Middle frontal gyrus (tissue), 1 donor: ENCODE measurements around the gene MAGOHB.
"Not testable (repeated sequence)": the region's sequence is repeated elsewhere in the genome, so short reads cannot be mapped to it uniquely, and the experiment has no call there.

Experiments used
- DNase-seq: peaks from one replicate; pipeline ENCODE4 v3.0.0-alpha.2; 2015; ENCODE audit warnings: low spot score; ENCODE audit errors: extremely low spot score

Gene MAGOHB

DNA sequence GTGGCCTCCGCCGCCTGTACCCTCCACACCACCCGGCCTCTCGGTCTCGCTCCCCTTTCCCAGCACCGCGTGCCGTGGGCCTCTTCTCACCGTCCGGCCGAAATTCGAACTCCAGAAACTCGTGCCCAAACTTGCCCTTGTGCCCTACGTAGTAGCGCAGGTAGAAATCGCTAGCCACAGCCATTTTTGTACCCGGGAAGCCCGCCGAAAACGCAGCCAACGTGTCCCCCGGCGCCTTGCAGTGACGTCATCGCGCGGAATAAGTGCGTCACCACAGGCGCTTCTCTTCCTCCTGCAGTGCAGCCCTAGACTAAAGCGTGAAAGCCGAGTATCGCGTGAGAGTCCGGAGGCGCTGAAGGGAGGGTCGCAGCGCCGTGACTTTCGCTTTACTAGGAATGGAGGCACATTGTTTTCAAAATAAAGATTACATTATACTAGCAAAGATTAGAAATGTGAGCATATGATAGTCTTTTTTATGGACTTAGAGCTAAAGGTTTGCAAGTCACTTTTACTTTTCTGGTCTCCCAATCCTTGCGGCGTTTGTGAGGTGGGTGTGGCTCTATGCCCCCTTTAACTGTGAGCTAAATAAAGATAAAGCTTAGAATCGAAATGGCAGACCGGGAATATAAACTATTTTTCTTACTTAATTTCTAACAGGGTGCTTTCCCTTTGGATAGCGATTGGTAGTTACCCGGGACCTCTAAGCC lies at the start of gene MAGOHB:
MAGOHB (minus strand) TSS at position 261 of the 707 bp plus-strand sequence; CDS start at position 184, 77 bp downstream.
- peak; percentile 84 for DNase-seq

DNA sequence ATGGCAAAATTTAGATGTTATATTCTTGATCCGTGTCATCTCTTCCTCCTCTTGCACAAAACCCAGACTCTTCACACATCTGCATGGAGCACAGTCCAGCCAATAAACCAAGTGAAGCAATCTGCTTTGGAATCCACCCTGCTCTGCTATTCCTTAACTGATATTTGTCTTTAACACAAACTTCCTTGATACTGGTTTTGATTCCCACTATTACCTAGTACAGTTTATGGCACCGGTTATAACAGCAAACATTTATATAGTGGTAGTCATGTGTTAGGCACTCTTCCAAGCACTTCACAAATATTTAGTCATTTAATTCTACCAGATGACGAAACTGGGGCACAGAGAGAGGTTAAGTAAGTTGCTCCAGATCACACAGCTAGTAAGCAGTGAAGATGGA lies 47.9 kb upstream of the MAGOHB start:
- DNase-seq, result no peak

DNA sequence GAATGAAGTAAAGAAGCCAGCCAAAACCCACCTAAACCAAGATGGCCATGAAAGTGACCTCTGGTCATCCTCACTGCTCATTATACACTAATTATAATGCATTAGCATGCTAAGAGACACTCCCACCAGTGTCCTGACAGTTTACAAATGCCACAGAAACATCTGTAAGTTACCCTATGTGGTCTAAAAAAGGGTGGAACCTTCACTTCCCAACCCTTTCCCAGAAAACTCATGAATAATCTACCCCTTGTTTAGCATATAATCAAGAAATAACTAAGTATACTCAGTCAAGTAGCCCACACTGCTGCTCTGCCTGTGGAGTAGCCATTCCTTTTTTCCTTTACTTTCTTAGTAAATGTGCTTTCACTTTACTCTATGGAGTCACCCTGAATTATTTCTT lies 40.6 kb upstream of the MAGOHB start:
- DNase-seq, result no peak

DNA sequence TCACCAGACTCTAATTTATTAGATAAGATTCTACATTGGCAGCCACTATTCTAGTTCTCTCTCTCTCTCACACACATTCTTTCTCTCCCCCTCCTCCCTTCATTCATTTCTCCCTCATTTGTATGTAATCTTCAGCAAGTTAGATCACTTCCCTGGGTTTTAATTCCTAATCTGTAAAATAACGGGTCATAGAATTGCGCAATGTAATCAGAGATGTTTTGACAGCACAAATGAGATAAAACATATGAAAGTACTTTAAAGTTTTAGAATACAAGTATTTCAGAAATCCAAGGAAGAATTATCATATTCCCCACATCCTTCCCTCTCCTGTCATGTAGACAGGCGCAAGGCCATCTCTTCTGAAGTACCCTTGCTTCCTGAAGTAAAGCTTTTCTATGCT lies 38.8 kb upstream of the MAGOHB start:
- DNase-seq, result no peak

DNA sequence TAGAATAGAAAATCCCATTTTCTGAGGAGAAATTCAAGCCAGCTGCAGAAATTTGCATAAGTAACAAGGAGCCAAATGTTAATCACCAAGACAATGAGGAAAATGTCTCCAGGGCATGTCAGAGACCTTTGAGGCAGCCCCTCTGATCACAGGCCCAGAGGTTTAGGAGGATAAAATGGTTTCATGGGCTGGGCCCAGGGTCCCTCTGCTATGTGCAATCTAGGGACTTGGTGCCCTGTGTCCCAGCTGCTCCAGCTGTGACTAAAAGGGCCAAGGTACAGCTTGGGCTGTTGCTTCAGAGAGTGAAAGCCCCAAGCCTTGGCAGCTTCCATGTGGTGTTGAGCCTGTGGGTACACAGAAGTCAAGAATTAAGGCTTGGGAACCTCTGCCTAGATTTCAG lies 33.2 kb upstream of the MAGOHB start:
- not testable (repeated sequence) for DNase-seq

DNA sequence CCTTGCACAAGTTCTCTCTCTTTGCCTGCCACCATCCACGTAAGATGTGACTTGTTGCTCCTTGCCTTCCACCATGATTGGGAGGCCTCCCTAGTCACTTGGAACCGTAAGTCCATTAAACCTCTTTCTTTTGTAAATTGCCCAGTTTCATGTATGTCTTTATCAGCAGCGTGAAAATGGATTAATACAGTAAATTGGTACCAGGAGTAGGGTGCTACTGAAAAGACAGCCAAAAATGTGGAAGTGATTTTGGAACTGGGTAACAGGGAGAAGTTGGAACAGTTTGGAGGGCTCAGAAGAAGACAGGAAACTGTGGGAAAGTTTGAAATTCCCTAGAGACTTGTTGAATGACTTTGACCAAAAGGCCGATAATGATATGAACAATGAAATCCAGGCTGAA lies 32.5 kb upstream of the MAGOHB start:
- no peak for DNase-seq

DNA sequence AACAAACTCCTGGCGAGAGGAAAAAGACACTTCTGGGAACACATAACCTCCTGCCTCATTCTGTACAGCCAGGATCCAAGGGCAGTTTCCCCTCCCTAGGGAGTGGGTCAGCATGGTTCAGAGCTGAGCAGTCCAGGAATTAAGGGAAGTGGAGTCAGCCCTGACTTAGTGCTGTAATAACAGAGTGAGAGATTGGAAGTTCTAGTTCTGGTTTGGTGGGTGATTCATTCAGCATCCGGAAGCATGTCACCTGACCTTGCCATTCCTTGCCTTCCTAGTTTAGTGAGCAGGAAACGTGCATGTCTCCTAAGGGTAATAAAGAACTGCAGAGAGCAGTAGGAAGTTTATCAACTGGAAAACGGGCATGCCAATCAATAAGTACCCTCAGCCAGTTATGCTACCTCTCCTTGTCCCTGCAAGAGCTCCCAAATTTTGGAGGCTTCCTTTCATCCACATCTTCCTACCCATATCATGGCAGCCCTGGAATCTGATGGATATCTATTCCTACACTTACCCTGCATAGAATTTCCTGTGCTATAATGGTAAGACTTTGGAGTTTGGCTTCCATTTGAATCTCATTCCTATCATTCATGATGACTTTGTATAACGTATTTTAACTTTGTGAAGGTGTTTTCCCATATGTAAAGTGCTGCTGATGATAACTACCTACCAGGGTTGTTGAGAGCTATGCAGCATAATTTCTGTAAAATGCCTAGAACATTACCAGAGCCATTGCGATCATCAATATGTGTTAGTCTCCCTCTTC lies 28.5 kb upstream of the MAGOHB start:
- no peak for DNase-seq

DNA sequence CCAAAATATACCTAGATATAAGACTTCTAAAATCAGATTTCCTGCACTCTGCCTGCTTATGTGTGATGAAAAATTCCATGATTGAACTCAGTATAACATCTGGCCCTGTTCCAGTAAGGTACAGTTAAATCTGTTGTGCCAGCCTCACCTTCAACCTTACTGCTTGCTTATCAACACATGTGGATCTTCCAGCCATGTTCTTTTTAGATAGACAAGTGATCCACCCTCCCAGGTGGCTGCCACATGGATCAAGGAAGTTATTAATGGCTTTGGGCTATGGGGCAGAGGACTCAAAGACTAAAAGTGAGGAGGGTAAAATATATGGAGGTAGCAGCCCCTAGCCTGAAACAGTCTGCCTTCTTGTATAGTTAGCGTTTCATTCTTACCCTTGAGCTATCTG lies 25.3 kb upstream of the MAGOHB start:
- no peak for DNase-seq

DNA sequence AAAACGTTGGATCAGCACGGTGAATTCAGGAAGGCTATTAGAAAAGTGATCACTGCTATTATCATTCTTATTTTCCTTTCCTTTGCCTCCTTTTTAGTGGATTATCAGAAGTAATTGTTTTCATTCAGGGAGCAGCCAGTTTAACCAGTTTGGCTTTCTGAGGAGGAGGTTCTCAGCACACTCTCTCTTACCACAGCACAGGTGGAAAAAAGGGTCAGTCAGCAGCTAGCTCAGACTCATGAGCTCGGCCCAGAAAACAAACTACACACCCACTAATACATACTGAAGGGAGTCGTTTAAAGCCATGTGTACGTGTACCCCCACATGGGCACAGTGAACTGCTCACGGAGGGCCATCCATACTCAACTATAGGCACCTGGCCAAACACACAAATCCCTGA lies 23.2 kb upstream of the MAGOHB start:
- no peak for DNase-seq

DNA sequence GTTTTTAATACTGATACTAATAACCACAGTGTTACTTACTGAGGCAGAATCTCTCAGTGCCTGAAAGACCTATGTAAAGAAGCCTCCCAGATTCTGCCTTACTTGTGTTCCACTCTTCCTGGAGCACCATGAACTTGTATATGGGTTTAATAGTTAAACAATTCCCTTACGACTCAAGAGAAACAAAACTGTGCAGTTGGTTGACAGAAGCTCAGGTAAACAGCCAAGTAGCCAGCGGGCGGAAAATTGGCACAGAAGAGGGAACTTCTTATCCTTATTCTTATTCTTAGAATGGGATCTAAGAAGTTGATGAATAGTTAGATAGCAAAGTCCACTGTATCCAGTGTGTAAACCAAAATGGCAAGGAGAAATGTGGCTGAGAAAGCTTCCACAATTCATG lies 22.7 kb upstream of the MAGOHB start:
- DNase-seq, result no peak

DNA sequence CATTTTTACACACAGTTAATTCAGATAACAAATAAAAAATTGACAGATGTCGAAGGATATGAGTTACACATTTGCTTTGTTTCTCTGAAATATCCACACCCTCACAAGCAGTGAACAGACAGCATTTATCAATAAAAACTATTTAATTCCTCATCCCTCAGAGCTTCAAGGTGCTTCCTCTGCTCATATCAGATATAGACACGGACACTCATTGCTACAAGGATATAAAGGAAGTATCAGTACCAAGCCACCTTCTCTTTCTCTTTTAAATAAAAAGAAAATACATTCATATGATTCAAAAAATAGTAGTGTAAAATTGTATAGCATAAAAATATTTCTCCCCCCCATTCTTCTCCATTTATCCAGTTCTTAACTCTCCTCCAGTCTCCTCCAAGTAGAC lies 21.9 kb upstream of the MAGOHB start:
- DNase-seq, result no peak

DNA sequence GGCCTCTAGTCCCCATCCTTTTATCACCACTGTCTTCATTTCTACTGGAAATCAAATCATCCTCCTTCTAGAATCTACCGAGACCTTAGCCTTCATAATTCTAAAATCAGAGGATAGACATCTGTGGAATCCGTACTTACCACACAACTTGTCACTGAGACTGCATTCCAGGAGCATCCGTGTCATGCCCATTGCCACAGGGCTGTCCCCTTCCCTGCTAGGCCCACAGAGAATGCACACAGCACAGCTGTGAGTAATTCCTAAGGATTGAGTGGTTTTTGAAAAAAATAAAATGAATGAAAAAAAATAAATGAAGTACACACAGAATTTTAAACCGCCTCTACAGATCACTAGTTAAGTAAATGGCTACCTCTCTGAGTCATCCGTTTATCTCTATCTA lies 21.0 kb upstream of the MAGOHB start:
- DNase-seq, result no peak

DNA sequence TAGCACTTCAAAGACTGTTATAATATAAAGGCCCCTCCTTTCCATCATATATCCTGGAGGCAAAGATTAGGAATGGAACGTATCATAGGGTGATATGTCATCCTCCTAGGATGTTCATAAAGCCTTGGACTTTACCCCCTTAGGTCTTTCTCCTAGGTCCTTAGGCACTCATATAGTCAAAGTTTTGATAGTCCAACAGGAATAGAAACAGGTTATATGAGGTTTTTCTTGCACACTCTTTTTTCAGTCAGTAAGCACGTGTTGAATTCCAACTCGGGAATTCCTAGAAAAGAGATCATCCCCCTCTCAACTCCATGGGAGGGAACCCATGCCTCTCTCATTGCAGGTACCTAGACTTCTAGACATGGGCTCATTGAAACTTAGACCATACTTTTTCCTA lies 20.1 kb upstream of the MAGOHB start:
- DNase-seq, result no peak

DNA sequence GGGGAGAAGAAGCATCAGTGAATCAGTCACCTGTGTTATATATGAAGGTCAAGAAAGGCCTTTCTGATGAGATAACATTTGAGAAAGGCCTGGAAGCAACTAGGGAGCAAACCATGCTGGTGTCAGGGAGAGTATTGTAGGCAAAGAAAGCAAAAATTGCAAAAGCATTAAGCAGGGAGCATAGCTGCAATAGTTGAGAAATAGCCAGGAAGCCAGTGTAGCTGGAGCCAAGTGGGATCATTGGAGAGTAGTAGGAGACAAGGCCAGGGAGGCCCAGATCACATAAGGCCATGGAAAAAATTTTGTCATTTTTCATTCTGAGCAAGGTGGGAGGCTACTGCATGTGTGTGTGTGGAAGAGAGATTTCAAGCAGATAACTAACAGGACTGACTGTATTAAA lies 18.8 kb upstream of the MAGOHB start:
- no peak for DNase-seq

DNA sequence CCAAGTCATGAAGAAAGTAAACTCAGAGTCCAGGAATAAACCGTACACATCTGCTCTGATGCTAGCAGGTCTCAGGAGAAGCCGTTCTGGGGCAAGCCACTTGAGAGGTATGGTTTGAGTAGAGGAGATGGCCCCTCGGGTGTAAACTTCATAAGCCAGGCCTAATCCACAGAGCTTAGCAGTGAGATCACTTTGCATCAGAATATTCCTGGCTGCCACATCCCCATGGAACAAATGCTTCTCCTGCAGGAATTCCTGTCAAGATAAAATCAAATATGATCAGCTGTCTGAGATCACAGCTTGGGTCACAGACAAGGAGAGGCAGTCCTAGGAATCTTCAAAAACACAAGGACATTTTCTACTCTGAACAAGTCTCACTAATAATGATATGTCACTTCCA lies 11.2 kb upstream of the MAGOHB start:
- DNase-seq, result no peak

DNA sequence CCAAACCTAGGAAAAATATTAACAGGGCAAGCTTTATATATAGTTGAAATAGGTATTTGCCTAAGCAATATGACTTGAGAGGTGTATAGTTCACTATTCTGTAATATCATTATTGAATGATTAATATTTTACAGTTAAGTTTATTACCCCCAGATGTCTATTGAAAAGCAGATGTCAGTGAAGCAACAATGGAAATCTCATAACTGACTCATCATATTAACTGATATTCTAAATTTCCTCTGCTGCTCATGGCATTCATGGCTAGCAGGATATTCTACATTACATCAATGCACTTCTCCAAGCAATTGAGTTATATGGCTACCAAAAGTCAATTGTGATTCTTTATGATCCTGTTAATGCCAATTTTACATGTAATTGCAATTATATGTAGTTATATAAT lies 9.7 kb upstream of the MAGOHB start:
- DNase-seq, result no peak

DNA sequence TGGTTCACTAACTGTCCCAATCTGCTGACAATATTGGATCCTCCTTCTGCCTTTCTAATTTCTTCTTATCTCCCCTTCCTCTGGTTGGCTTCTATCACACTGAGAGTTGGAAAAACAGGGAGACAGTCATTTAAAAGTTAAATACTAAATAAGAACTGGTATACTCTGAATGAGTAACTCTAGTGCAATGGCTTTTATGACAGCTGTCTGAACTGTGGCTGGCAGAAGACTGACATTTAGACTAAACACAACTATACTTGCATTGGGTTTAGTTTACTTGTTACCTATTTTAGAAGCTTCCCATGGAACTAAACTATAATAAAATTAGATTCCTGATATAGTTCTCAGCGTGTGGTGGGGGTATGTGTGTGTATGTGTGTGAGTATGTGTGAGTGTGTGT lies 7.9 kb upstream of the MAGOHB start:
- no peak for DNase-seq

DNA sequence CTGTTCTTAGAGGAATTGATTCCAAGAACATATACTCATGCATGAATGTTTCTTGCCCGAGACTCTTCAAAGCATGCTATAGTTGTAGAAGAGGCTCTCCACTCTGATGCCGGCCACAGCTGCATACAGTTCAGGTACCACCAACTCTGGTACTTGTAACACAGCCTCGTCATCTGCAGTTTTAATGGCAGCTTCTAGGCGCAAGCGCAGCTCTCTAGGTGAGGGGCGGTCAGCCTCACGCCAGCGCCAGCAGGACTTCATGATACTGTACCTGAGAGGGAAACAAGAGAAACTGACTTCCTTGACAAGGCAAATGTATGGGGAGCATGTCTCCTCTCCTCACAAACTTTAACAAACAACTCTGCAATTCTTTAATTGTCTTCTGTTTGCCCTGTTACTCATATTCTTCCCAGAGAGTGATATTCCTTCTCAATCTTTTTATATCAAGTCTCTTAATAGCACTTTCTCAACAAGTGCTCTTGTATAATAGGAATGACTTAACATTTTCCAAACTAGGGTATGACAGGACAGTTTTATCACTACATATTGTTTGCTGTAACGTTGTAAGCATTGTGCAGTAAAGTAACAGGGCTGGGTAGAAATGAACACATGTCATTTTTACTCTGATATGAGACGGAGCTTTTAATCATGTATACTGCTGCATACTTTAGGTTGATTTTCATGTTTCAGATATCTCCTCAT lies 6.8 kb upstream of the MAGOHB start:
- no peak for DNase-seq

DNA sequence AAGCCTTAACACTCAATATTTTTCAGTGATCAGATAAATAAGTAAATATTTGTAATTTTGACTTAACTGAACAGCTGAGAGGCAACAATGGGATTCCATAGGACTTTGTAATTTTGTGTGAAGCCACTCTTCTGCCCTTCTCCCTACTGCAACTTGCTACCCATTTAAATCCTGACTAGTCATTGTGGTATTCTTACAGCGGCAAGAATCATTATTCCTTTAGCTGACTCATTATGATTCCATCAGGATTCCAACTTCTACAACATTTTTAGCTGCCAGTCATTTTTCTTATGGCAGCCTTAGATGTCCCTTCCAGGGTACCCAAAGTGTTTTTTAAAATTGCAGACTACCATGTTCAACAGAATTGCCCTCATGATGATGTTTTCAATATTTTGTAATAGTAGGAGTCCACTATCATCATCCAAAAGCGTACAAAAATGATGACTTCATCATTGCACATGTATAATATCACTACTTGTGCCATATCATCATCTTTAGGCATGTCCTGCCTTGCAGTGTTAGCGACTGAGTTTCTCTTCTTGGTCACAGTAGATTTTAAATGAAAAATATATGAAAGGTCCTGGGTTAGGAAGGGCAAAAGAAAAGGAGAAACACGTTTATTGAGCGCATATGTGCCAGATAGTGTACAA lies 5.1 kb upstream of the MAGOHB start:
- no peak for DNase-seq

DNA sequence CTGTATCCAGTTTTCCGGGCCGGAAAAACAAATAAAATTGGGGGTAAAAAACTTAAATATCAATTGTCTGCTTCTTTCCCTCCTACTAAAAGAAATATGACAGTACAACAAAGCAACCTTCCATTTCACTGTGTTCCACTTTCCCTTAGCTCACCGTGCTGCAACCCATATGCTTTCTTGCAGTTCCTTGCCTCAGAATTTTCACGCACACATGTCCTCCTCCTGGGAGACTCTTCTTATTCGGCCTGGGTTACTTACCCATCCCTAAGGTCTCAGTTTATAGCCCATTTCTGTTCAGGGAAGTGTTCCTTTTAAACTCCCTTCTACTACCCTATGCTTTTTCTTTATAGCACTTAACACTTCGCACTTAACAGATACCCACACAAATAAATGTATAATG lies 4.5 kb upstream of the MAGOHB start:
- DNase-seq, result no peak

DNA sequence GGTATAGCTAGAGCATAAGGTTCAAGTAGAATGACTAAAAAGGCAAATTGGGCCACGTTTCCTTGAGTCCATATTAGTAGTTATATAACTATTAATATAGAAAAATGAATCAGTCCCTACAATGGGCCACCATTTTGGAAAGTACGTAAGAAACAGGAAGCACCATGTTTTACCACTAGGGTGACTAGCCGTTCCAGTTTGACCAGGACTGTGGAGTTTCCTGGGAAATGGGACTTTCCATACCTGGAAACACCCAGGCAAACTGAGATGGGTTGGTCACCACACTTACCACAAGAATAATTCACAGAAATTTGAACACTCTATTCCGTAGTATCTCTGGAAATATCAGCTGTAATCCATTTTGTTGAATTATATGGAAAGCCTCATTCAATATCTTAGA lies 2.1 kb upstream of the MAGOHB start:
- DNase-seq, result no peak

DNA sequence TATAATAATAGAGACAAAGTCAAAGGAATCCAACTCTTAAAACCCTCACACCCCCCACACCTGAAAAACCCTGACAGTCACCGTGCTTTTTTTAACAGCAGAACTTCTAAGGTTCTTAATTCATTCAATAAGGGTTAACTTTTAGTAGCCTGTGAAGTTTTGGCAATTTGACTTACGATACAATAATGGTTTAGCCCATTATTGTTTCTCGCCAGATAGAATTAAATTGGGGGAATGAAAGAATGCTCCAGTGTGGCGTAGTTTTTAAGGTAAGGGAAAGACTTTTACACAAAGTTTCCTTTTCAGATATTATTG lies 604 bp upstream of the MAGOHB start:
- no peak for DNase-seq
